ENCODE measurements around the gene OR7C1.
A peak's percentile ranks its signal among the peaks of the same experiment; 100 is the strongest.
"Not testable (repeated sequence)": the region's sequence is repeated elsewhere in the genome, so short reads cannot be mapped to it uniquely, and the experiment has no call there.

OR7C1 gene

DNA sequence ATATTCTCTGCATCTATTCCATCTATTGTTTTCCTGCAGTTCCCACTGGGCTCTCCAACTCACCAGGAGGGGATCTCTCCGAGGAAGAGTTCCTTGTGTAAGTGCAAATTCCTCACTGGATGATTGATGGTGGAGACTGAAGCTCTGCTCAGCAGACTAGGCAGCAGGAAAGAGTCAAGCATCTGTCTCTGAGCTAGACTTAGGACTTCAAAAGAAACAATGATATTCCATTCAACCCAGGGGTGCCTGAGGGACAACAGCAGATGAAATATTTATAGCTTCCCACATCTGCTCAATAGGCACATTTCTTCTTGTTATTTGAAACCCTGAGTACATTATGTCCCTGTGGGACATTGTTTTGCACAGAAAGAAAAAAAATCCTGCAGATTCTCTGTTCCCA, at the start of gene OR7C1, which contains the start of gene OR7A5:
Gene OR7C1 (minus strand): TSS at position 175 of the 400 bp plus-strand sequence. CDS start 35,049 bp downstream, outside the sequence.
Gene OR7A5 (minus strand): TSS at position 175 of the 400 bp plus-strand sequence. CDS start 6,944 bp downstream, outside the sequence.
- DNase-seq (ENCODE audit: low spot score) = no peak

DNA sequence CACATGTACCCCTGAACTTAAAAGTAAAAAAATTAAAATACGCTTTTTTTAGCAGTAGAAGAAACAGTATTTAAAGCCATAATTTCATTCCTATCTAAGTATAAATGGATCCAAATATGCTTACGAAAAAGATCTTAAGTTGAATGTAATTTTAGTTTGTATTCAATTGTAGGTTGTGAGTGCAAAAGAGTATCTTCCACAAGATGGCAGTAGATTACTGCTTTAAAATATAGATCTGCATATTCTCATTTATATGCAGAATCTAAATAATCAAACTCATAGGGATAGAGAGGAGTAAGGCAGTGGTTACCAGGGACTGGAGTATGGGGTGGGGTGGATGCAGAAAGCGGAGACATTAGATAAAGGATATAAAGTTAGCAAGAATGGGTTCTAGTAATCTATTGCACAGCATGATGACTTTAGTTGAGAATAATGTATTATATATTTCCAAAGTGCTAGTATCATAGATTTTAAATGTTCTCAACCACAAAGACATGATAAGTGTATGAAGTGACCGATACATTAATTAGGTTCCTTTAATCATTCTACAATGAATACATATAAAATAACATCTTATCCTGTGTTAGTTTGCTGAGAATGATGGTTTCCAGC, 36.7 kb upstream of the OR7C1 start:
- DNase-seq (ENCODE audit: low spot score) = no peak

DNA sequence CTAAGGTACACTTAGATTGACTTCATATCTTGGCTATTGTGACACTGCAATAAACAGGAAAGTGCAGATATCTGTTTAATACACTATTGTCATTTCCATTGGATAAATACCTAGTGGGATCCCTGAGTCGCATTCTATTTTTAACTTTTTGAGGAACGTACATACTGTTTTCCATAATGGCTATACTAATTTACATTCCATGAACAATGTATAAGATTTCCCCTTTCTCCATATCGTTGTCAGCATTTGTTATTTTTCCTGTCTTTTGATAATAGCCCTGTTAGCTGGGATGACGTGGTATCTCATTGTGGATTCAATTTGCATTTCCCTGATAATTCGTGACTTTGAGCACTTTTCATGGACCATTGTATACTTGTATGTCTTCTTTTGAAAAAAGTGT, 33.5 kb upstream of the OR7C1 start:
- no peak for DNase-seq (ENCODE audit: low spot score)

DNA sequence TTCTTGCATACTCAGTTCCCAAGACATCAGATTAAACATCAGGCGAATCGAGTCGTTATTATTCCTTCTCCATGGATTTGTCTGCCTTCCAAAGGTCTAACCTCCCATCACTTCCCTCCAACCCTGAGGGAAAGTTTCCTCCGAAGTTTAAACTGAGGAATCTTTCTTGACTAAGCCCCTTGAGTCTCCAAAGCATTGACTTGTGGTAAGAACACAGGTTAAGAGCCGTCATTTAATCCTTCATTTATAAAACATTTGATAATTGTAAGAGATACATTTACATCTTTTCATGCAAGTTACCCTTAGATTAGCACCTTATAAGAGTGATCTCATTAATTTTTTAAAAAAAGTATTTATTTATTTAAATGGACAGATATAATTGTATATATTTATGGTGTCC, 13.8 kb upstream of the OR7C1 start, which contains the start of gene OR7A10:
Gene OR7A10 (minus strand): TSS at position 101 of the 400 bp plus-strand sequence. CDS start 7,045 bp downstream, outside the sequence.
- no peak for DNase-seq (ENCODE audit: low spot score)

DNA sequence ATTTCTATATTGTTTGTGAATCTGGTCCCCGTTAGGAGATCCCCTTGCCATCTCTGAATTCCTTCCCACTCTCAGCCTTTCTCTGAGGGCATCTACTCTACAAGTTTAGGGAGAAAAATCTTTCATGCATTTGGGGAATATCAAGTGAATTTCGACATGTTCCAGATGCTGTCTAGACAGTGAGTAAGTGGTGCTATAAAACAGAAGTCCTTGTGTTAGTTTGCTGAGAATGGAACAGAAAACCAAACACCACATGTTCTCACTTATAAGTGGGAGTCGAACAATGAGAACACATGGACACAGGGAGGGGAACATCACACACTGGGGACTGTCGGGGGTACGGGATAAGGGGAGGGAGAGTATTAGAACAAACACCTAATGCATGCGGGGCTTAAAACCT, 8.6 kb upstream of the OR7C1 start:
- DNase-seq (ENCODE audit: low spot score) = no peak

DNA sequence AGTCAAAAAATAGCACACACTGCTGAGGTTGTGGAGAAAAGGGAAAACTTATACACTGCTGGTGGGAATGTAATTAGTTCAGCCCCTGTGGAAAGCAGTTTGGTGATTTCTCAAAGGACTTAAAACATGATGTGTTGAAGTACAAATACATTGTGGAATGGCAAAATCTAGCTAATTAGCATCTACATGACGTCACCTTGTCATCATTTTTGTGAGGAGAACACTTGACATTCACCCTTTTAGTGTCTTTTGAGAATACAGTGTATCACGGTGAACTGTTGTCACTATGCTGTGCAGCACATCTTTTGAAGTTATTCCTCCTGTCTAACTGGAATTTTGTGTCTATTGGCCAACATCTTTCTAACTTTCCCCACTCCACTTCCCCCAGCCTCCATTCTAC, 8.2 kb upstream of the OR7C1 start:
- no peak for DNase-seq (ENCODE audit: low spot score)

DNA sequence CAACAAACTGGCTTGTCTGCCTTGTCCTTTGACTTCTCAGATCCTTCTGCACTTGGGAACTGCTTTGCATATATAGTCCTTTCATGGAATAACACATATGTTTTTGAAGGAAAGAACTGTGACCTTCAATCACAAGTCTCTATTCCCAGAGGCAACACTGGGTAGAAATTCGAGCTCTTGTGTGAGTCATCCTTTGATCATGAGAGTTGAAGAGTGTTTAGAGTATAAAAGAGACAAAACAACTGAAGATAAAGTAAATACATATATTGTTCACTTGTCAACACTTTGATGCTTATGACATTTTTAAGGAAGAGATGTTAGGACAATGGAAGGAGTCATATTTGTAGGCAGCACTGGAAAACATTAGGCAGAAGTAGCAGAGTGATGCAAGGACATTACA, 5.2 kb upstream of the OR7C1 start:
- no peak for DNase-seq (ENCODE audit: low spot score)

DNA sequence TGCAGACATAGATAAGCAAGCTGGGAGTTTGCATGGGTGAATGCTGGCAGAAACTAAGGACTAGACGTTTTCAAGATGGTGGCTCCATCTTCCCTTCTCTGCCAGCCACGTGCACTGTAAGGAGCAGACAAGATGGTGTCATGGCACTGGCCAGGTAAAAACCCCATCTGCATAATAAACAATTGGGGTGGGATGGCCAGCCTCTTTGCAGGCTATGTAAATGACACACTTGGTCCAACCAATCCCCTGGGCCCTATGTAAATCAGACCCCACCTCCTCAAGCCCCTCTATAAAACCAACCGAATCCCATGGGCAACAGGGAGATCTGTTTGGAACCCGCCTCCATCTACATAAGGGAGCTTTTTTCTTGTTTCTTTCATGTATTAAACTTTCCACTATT, 2.4 kb upstream of the OR7C1 start:
- DNase-seq (ENCODE audit: low spot score) = no peak

DNA sequence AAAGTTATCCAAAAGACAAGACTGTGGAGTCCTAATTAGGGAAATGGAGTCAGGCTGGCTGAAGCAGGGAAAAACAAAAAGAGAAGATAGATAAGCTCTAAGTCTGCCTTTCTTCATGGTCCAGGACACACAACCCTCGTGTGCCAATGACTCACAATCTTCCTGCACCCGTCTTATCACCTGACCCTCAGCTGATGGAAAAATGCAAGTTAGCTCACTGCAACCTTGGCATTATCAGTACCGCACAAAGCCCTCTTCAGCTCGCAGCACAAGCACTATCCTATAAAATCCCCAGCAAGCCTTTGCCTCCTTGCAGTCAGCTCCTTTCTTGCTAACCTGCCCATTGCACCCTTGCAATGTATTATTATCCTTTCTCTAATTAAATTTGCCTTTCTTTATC, 4.3 kb downstream of the OR7C1 start:
- DNase-seq (ENCODE audit: low spot score) = no peak

DNA sequence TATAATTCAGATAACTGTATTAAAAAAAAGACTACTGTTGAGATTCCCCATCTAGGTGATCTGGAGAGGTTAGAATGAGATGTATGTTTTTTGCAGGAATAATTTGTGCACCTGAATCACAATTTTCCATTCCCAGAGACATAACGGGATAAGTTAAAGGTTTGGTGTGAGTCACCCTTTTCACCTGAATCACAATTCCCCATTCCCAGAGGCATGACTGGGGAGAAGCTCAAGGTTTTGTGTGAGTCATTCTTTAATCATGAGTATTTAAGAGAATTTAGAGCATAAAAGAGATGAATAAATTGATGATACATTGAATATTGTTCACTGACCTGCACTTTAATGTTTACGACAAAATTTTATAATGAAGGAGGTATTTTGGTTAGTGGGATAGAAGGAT, 9.0 kb downstream of the OR7C1 start:
- DNase-seq (ENCODE audit: low spot score) = no peak

DNA sequence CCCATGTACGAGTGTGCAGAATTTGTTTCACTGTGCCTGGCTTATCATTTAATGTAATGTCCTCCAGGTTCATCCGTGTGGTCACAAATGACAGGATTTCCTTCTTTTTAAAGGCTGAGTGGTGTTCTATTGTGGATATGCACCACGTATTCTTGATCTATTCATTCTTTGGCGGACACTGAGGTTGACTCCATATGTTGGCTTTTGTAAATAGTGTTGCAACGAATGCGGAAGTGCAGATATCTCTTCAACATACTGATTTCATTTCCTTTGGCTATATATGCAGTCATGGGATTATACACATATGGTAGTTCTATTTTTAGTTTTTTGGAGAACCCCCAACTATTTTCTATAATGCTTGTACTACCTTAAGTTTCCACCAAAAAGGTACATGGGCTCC, 13.0 kb downstream of the OR7C1 start:
- DNase-seq (ENCODE audit: low spot score) = no peak

DNA sequence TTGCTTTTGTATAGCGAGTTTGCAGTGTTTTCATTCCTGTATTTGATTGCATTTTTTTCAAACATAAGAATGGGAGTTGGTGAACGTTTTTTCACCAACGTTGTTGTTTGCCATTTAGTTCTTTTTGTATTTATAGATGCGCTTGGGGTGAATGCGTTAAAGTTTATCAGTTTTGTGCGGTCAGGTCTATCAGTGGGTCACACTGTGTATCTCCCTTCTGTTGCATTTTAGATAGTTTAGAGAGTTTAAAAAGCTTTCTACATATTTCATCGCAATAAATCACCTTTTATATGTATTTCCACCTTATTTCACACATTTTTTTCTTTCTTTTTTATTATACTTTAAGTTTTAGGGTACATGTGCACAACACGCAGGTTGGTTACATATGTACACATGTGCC, 16.4 kb downstream of the OR7C1 start:
- no peak for DNase-seq (ENCODE audit: low spot score)

DNA sequence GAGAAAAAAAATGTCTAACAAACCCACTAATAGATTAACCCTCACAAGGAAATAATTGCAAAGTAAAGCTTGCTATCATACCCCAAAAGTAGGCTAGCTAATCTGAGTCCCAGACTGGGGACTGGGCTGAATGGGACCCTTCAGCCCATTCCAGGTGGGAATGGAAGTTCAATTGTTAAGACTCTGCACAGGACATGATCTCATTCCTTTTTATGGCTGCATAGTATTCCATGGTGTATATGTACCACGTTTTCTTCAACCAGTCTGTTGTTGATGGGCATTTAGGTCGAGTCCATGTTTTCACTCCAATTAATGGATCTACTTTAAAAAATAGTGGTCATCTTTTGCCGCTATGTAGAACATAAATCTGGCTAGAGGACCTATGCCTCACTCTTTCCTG, 17.9 kb downstream of the OR7C1 start:
- DNase-seq (ENCODE audit: low spot score) = no peak

DNA sequence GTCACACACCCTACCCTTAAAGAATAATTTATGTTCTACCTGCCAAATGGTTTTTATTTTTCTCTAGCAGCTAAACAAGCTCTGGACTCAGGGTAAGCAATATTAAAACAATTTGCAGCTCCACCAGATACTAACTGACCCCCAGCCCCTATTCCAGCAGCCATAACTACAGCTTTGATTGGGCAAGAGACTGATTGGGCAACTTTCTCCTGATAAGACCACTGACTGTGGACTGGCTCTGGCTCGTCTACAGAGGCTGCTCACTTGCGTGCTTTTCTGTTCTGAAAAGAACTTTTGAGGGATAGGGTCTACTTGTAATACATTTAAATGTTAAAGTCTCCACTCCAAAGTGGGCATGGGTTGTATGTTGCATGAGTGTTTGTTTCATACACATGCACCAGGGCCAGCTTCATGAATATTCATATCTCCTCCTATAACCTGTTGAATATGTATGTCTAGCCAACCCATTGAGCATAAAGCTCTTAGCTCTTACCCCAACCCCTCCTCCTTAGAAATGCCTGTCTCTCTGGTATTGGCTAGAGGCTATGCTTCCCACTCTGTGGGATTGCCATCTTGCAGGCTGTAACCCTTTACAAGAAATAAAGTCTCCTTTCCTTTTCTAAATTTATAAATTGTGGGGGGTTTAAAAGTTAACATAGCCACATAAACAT, 19.9 kb downstream of the OR7C1 start:
- DNase-seq (ENCODE audit: low spot score) = no peak

DNA sequence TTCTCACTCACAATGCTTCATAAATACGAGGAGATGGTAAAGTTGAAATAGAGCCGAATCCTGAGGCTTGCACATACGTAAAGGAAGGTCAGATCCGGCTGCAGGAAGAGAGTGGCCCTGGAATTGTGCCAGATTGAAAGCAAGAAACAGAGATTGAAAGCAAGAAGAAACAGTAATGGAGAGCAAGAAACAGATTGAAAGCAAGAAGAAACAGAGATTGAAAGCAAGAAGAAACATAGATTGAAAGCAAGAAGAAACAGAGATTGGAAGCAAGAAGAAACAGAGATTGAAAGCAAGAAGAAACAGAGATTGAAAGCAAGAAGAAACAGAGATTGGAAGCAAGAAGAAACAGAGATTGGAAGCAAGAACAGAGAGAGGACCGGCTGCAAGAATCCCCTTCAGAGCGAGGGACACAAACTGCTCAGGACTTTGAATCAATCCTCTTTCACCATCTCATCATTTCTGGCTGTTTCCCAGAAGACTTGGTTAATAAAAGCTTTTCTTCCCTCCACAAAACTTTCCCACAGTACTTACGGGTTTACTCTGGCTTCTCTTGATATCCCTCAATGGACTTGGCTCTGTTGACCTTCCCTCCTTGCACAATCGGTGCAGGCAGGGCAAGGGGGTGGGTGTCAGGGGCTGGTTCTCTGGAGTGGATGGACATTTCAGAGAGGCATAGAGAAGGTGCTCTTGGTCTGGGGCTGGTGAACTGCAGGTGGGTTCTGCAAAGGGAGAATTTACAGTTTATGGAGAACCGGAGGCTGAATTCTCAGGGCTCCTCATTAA, 25.5 kb downstream of the OR7C1 start:
- DNase-seq (ENCODE audit: low spot score) = no peak

DNA sequence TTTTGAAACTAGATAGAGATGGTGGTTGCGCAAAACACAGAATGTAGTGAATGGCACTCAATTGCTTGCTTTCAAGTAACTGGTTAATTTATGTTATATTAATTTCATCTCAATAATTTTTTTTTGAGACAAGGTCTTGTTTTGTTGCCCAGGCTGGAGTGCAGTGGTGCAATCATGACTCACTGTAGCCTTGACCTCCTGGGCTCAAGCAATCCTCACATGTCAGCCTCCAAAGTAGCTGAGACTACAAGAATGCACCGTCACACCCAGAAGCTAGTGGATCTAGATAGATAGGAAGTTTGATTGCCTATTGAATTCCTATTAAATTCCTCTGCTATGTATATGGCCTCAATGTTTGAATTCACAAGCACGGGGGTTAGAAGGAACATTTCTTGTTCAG, 30.2 kb downstream of the OR7C1 start:
- no peak for DNase-seq (ENCODE audit: low spot score)

DNA sequence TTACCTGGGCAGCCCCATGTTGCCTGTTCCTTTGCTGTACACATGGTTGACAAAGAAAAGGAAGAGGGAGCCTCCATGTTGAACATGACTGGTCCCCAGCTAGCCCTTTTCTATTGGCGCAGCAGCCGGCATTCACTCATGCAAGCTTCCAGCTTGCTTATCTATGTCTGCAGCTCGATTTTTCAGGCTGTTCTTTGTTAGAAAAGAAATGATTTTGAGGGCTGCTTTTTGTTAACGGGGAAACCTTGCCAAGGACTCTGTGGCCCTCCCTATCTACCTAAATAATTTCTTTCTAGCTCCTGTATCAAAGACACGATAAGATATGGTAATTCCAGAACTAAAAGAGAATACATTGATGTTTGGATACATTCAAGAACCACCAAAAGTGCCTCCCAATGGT, 36.2 kb downstream of the OR7C1 start:
- DNase-seq (ENCODE audit: low spot score) = no peak

DNA sequence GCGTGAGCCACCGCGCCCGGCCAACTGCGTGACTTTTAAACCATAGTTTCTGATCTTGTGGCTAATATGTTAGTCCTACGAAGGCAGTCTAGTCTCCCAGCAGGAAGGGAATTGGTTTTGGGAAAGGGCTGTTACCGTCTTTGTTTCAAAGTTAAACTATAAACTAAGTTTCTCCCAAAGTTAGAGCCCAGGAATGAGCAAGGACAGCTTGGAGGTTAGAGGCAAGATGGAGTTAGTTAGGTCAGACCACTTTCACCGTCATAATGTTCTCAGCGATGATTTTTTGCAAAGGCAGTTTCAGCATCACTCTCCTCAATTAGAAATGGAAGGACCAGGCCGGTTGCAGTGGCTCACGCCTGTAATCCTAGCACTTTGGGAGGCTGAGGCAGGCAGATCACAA, 39.0 kb downstream of the OR7C1 start:
- no peak for DNase-seq (ENCODE audit: low spot score)

DNA sequence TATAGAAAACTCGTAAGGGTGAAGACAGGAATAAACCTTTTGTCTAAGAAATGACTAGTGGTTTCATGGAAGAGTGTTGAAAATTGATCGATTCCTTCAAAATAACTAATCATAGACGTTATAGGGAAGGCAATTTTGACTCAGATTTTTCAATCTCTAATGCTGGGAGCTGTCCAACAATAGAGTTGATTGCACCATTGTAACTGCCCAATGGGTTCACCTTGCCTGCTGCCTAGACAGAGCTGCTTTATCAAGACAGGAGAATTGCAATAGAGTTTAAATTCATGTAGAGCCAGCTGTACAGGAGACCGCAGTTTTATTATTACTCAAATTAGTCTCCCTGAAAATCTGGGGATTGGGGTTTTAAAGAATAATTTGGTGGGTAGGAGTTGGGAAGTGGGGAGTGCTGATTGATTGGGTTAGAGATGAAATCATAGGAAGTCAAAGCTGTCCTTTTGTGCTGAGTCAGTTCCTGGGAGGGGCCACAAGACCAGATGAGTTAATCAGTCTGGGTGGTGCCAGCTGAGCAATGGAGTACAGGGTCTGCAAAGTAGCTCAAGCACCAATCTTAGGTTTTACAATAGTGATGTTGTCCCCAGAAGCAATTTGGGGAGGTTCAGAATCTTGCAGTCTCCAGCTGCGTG, 39.8 kb downstream of the OR7C1 start:
- no peak for DNase-seq (ENCODE audit: low spot score)

DNA sequence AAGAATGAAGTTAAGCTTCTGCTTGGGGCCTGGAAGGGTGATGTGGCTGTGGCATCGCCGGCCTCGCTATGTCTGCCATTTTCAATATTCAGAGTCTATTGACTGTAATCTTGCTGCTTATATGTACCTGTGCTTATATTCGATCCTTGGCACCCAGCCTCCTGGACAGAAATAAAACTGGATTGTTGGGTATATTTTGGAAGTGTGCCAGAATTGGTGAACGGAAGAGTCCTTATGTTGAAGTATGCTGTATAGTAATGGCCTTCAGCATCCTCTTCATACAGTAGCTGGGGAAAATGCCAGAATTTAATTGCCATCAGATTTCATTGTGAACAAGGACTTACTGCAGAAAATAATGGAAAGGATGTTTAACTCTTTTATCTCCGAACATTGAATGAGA, 42.7 kb downstream of the OR7C1 start:
- DNase-seq (ENCODE audit: low spot score) = not testable (repeated sequence)

DNA sequence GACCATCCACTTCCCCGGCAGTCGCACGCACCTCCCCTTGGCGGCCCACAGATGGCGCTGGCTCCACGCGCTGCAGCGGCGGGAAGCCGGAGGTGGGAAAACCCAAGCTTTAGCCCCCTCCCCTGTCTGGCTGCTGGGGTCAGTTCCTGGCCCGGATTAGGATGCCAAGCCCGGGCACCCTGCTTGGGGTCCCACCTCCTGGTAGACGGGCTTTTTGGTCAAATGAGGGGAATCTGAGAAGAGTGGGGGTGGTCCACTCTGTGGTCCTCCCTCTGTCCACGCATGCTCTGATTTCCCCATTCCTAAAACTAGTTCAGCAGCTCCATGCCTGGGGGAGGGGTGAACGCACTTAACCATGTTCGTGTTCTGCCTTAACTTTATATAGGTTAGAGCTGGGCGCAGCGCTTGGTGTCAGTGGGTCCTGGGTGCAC, 48.5 kb downstream of the OR7C1 start:
- DNase-seq (ENCODE audit: low spot score) = peak; percentile 80

DNA sequence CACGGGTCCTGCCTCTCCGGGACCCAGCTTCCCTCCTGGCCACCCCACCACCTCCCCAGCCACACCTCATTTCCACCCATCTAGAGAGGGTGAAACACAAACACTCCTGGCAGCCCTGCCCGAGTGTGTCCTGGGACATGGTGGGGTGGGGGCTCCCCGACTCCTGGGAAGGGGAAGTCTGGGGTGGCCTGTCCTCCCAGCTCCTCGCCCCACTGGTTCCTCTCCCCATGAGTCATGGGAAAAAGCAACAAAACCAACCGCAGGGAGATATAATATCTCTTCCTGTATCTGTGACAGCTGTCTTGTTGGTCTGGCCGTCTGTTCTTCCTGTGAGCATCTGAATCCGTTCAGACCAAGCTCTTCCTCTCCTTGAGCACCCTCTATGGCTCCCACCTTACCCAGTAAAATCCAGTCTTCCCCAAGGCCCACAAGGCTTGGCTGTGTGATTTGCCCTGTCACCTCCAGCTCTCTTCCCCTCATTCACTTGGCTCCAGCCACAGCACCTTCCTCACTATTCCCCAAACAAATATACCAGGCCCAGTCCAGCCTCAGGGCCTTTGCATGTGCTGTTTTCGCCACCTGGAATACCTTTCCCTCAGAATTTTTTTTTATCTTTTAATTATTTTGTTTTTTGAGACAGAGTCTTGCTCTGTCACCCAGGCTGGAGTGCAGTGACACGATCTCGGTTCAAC, 49.7 kb downstream of the OR7C1 start:
- DNase-seq (ENCODE audit: low spot score) = not testable (repeated sequence)

Data from D341Med (cell line).